Thyroid gland (tissue), 4 donors: Measurements from ENCODE around the gene PRSS23.

Experiments used
- CTCF ChIP-seq, 6 experiments: fragments of 200-600 bp in 3 of 6; fragments of 450-650 bp in 3 of 6; sonication (generic) in 3 of 6; IDR thresholded peaks; one replicate each; pipeline ENCODE4 v1.5.1; 2016 to 2019; ENCODE audit warnings: antibody characterized with exemption in 6 of 6, mild to moderate bottlenecking in 2 of 6, inconsistent platforms in 1 of 6, moderate library complexity in 1 of 6
- POLR2A ChIP-seq, 2 donors: fragments of 450-650 bp; IDR thresholded peaks; one replicate each; pipeline ENCODE4 v1.6.1; 2017; ENCODE audit warnings: antibody characterized with exemption in 2 of 2, mild to moderate bottlenecking in 2 of 2, moderate library complexity in 1 of 2

GRCh38 chr11:86812981-86813380, 12.6 kb downstream of the PRSS23 start:
- TF ChIP-seq CTCF (IDR thresholded peaks at IDR 0.05) (no peak), POLR2A (IDR thresholded peaks at IDR 0.05) (no peak)
